IPS-20b (cell line): ENCODE results near the gene ACVR1.

ENCODE experiments used
- H3K27ac ChIP-seq: one replicate; pipeline ENCODE4 v1.5.1; 2013; ENCODE audit warnings: low read length
- H3K27me3 ChIP-seq: 2 replicates; pipeline ENCODE4 v1.6.1; 2013; ENCODE audit warnings: mild to moderate bottlenecking, low read length, inconsistent platforms; ENCODE audit not compliant: insufficient read depth
- H3K36me3 ChIP-seq: 2 replicates; pipeline ENCODE4 v1.6.1; 2013; ENCODE audit warnings: low read depth, mild to moderate bottlenecking, inconsistent platforms, low read length, moderate library complexity; ENCODE audit not compliant: insufficient read depth
- H3K4me1 ChIP-seq: 2 replicates; pipeline ENCODE4 v1.6.1; 2013; ENCODE audit warnings: mild to moderate bottlenecking, control low read depth, inconsistent platforms, low read length, moderate library complexity; ENCODE audit not compliant: insufficient read depth
- H3K4me3 ChIP-seq: 2 replicates; pipeline ENCODE4 v1.5.1; 2013; ENCODE audit warnings: mild to moderate bottlenecking, low read length, inconsistent platforms
- H3K9ac ChIP-seq: 2 replicates; pipeline ENCODE4 v1.6.1; 2013; ENCODE audit warnings: low read depth, mild to moderate bottlenecking, inconsistent platforms, low read length, moderate library complexity
- H3K9me3 ChIP-seq: 2 replicates; pipeline ENCODE4 v1.6.1; 2013; ENCODE audit warnings: mild to moderate bottlenecking, low read depth, low read length, inconsistent platforms; ENCODE audit not compliant: insufficient read depth

Gene ACVR1

GRCh38 chr2:157785866-157786662, 90.1 kb downstream of the ACVR1 start:
- Histone ChIP-seq H3K4me1 (peaks cover 28% of the 10 kb centered on the region), H3K9ac (no peak overlapping the region), H3K36me3 (no peaks in the 10 kb centered on the region), H3K27me3 (no peaks in the 10 kb centered on the region), H3K27ac (no peak overlapping the region), H3K9me3 (no peaks in the 10 kb centered on the region), H3K4me3 (no peak overlapping the region)

DNA sequence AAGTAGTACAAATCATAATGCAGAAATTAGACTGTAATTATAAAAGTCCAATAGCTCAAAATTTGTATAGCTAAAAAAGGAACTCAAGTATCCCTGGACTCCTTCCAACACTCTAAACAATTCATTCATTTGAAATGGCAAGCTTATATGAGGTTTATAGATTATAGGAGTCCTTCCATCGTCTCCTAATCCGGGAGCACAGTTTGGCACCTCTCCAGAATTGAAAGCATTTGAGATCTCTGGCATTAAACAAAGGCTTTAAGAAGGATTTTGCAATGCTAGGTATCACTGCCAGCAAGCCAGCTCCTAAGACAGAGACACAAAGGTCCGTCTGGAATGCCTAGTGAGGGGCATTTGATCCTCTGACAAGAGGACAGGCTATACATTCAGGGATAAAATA, 90.9 kb downstream of the ACVR1 start:
- H3K36me3 ChIP-seq: peaks cover 1% of the 10 kb centered on the region; the same call in 1 of the 2 replicates

GRCh38 chr2:157784823-157785175, 91.3 kb downstream of the ACVR1 start:
- Histone ChIP-seq H3K36me3 (peaks cover 5% of the 10 kb centered on the region), H3K9me3 (no peaks in the 10 kb centered on the region), H3K9ac (no peak overlapping the region), H3K27ac (no peak overlapping the region), H3K4me1 (peaks cover 28% of the 10 kb centered on the region), H3K4me3 (no peak overlapping the region), H3K27me3 (no peaks in the 10 kb centered on the region)

More for the DNA sequence above, 90.9 kb downstream of the ACVR1 start:
- Histone ChIP-seq H3K27ac (no peak overlapping the region), H3K9me3 (no peaks in the 10 kb centered on the region), H3K9ac (no peak overlapping the region), H3K27me3 (no peaks in the 10 kb centered on the region), H3K4me3 (no peak overlapping the region), H3K4me1 (peaks cover 28% of the 10 kb centered on the region)

GRCh38 chr2:157784169-157784822, 91.8 kb downstream of the ACVR1 start:
- H3K9ac ChIP-seq: no peak overlapping the region
- no peaks in the 10 kb centered on the region for H3K27me3 ChIP-seq
- H3K9me3 ChIP-seq: no peaks in the 10 kb centered on the region
- H3K36me3 ChIP-seq: peaks cover 8% of the 10 kb centered on the region
- no peak overlapping the region for H3K27ac ChIP-seq
- peaks cover 28% of the 10 kb centered on the region for H3K4me1 ChIP-seq
- H3K4me3 ChIP-seq: no peak overlapping the region

- Histone ChIP-seq H3K27me3 (no peaks in the 10 kb centered on the region), H3K9me3 (no peaks in the 10 kb centered on the region), H3K4me3 (no peak overlapping the region), H3K4me1 (peaks cover 28% of the 10 kb centered on the region), H3K9ac (no peak overlapping the region), H3K27ac (no peak overlapping the region), H3K36me3 (peaks cover 8% of the 10 kb centered on the region)
These were observed 92.9 kb downstream of the ACVR1 start for GRCh38 chr2:157783245-157783644.

DNA sequence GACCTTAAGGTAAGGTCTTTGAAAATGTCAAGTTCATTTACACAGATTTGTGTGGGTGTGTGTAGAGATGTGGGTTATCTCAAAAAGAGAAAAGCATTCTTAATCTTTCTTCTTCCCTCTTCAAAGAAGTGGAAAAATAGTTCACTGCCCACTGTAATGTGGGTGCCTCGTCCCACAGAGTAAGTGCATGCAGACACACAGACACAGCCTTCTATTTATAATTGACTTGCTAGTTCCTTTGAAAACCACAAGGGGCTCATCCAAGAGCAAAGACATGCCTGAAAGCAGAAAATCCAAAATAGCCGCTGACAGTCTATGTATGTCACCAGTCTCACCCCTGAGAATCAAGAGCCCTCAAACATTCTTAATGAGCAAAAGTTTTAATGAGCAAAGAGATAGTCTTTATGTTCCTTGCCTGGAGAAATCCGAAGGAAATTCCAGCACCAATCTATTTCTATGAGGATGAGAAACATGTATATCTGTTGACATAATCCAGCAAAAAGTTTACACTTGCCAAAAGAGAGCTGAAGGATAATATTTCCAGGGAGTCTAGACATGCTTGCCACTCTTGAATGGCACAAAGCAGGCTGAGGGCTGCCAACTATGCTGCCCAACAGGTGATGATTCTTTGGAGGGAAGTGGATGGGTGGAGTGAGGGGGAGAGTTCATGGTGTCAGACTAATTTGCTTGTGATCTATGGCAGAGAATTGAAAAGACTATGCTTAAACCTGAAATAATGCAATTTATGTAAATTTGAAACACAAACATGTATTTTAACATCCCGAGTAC, 93.9 kb downstream of the ACVR1 start:
- Histone ChIP-seq H3K4me1 (peaks cover 20% of the 10 kb centered on the region; the same call in 1 of the 2 replicates), H3K9me3 (no peaks in the 10 kb centered on the region), H3K4me3 (no peak overlapping the region), H3K27me3 (no peaks in the 10 kb centered on the region), H3K27ac (no peak overlapping the region), H3K9ac (no peak overlapping the region), H3K36me3 (peaks cover 15% of the 10 kb centered on the region)

DNA sequence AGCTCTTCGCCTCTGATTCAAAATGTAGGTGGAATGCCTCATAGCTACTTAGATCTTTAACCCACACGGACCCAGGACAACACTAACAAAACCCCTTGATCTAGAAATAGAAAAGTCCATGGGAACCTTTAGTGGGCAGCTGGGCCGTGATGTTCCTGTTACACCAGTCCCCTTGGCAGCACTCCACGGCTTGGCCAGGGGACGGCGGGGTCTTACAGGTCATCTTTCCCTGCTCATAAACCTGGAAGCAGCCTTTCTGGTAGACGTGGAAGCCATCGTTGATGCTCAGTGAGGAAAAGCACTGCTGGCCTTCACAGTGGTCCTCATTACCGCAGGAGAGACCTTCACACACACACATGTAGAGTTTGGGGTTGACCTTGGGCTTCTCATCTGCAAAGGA, 95.9 kb downstream of the ACVR1 start:
- Histone ChIP-seq H3K9ac (no peak overlapping the region), H3K9me3 (no peaks in the 10 kb centered on the region)

DNA sequence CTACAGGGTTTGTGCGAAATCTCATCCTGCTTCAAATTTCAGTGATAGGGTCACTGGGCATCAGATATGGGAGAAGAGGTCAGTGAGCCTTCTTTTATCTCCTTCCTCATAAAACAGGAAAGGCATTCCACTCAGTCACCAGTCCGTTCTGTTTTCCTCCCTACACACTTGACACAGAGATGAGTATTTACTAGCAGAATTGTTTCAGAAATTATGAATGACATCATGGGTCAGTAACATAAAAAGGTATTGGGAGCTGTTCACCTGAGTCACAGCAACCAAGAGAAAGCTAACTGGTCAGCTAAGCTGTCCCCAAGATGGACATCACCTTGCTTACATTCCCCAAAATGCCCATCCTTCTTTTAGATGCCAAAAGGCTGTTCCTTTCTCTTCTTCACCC, 96.3 kb downstream of the ACVR1 start:
- Histone ChIP-seq H3K27ac (no peak overlapping the region), H3K4me1 (peaks cover 4% of the 10 kb centered on the region; the same call in 1 of the 2 replicates), H3K27me3 (no peaks in the 10 kb centered on the region), H3K9me3 (no peaks in the 10 kb centered on the region), H3K9ac (no peak overlapping the region), H3K4me3 (no peak overlapping the region), H3K36me3 (peaks cover 23% of the 10 kb centered on the region)

More for the DNA sequence above, 95.9 kb downstream of the ACVR1 start:
- Histone ChIP-seq H3K4me1 (peaks cover 8% of the 10 kb centered on the region; the same call in 1 of the 2 replicates), H3K27ac (no peak overlapping the region), H3K4me3 (no peak overlapping the region), H3K36me3 (peaks cover 23% of the 10 kb centered on the region), H3K27me3 (no peaks in the 10 kb centered on the region)

DNA sequence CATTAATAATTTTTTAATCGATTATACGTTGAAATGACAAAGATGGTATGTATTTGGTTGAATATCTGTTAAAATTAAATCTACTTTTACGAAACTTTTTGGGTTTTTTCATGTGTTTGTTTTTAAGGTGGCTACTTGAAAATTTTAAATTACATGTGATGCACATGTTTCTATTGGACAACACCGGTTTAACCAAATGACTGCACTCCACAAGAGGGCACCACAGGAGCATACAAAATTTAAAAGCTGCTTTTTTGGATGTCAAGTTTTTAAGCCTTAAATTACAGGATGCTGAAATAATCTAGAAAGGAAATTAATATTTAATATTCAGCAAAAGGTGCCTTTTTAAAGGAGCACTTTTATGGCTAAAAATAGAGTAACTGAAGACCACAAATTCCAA, 98.7 kb downstream of the ACVR1 start:
- H3K4me3 ChIP-seq: no peak overlapping the region
- H3K27ac ChIP-seq: no peak overlapping the region
- no peaks in the 10 kb centered on the region for H3K9me3 ChIP-seq
- peaks cover 3% of the 10 kb centered on the region; the same call in 1 of the 2 replicates for H3K4me1 ChIP-seq
- no peak overlapping the region for H3K9ac ChIP-seq
- peaks cover 29% of the 10 kb centered on the region for H3K36me3 ChIP-seq
- H3K27me3 ChIP-seq: no peaks in the 10 kb centered on the region

DNA sequence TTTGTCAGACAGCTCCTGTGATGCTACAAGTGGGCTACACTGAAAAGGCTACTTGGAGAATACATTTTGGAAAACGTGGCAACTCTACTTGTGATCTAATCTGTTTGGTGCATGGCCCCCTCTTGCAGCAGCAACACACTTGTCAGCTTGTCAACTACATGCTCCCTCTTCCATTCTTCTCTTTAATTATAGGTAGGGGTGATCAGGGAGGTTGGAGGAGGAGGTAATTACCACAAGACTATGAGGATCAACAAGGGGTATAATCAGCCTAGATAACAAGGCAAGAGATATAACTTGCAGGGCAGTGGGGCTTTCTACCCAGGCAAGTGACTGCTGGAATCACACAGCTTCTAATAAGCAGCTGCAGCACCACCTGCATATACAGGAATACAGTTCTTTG, 104.9 kb downstream of the ACVR1 start:
- peaks cover 23% of the 10 kb centered on the region for H3K36me3 ChIP-seq
- peaks cover 9% of the 10 kb centered on the region; the same call in 1 of the 2 replicates for H3K4me1 ChIP-seq
- H3K4me3 ChIP-seq: no peak overlapping the region
- no peaks in the 10 kb centered on the region for H3K27me3 ChIP-seq
- H3K9me3 ChIP-seq: no peaks in the 10 kb centered on the region
- H3K9ac ChIP-seq: no peak overlapping the region
- H3K27ac ChIP-seq: no peak overlapping the region

GRCh38 chr2:157769856-157770255, 106.3 kb downstream of the ACVR1 start:
- Histone ChIP-seq H3K36me3 (peaks cover 37% of the 10 kb centered on the region), H3K9ac (no peak overlapping the region)

More at GRCh38 chr2:157769856-157770255, 106.3 kb downstream of the ACVR1 start:
- no peak overlapping the region for H3K4me3 ChIP-seq
- no peak overlapping the region for H3K27ac ChIP-seq
- no peaks in the 10 kb centered on the region for H3K9me3 ChIP-seq
- H3K4me1 ChIP-seq: peaks cover 9% of the 10 kb centered on the region; the same call in 1 of the 2 replicates
- H3K27me3 ChIP-seq: no peaks in the 10 kb centered on the region
